NCI-H345 treated with DMSO at 0.1 percent for 48 hours (cell line): Measurements from ENCODE around the gene RNF111.

Source experiments
- DNase-seq: peaks from one replicate; lab custom pipeline; 2025; ENCODE audit not compliant: unreplicated experiment; lab: John Stamatoyannopoulos, UW

Gene RNF111

GRCh38 chr15:58987491-58988005 is at the start of gene RNF111:
TSS of gene RNF111 (plus strand) at chr15:58987663. CDS start at chr15:59030823, 43,160 bp downstream.
- DNase-seq, result peak; percentile 89

- no peak for DNase-seq
These were observed 40.3 kb upstream of the RNF111 start for GRCh38 chr15:58947179-58947578.

- DNase-seq, result no peak
These were observed 36.0 kb upstream of the RNF111 start for GRCh38 chr15:58951388-58952007.

DNA sequence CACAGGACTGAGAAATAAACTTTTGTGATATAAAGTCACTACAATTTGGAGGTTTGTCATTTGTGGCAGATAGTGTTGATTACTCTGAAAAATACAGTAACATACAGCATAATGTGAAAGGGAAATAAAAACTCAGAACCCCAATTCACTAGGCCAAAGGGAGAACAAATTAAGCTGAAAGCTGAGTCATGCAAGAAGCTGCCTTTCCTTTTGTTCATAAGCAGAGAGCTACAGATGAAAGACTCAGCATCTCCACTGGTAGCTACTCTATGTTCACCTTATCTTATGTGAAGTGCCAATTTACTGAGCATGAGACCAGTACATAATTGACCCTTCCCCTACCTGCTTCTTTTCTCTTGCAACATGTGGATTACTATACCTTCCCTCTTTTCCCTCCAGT is 34.7 kb upstream of the RNF111 start:
- no peak for DNase-seq

GRCh38 chr15:58957101-58957973 is 30.1 kb upstream of the RNF111 start:
- peak; percentile 29 for DNase-seq

DNA sequence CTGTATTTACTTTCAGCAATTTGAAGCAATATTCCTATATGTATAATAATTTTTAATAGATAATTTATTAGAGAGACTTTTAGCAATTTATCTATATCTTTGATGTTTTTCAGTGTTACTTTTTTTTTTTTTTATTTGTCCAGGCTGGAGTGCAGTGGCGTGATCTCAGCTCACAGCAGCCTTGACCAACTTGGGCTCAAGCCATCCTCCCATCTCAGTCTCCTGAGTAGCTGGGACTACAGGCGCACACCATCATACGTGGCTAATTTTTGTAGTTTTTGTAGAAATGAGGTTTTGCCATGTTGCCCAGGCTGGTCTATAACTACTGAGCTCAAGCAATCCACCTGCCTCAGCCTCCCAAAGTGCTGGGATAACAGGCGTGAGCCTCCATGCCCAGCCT is 28.7 kb upstream of the RNF111 start:
- DNase-seq, result no peak

- DNase-seq, result no peak
These were observed 25.3 kb upstream of the RNF111 start for GRCh38 chr15:58962136-58962535.

DNA sequence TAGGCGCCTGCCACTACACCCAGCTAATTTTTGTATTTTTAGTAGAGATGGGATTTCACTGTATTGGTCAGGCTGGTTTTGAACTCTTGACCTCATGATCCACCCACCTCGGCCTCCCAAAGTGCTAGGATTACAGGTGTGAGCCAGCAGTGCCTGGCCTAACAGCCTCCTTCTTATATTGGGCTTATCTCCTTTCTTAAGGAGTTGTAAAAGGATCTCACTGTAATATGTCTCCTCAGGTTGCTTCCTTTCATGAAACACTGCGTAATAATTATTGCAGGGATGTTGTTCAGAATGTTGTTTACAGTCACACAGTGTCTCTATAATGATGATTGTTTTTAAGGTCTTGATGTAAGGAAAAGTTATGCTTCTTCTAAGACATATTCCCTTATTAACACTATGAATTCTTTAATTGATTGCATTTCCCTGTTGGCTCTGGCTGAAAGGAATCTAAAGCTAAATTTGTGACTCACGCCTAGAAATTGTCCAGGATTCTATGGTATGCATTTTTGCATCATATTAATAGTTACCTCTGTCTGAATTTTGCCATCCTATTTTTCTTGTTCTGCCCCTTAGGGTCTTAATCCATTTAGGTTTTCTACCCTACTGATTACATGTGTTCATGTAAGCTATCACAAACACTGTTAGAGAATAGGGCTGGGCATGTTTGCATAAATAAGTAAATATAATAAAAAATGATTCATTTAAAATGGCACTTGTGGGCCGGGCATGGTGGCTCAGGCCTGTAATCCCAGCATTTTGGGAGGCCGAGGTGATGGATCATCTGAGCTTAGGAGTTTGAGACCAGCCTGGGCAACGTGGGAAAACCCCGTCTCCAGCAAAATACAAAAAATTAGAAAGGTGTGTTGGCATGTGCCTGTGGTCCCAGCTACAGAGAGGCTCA is 24.5 kb upstream of the RNF111 start:
- no peak for DNase-seq

- DNase-seq, result no peak
These were observed 20.8 kb upstream of the RNF111 start for GRCh38 chr15:58966698-58967097.

GRCh38 chr15:58967479-58967878 is 20.0 kb upstream of the RNF111 start:
- no peak for DNase-seq

- DNase-seq, result no peak
These were observed 9.6 kb upstream of the RNF111 start for GRCh38 chr15:58977887-58978286.

GRCh38 chr15:58980351-58980939 is 7.0 kb upstream of the RNF111 start:
- DNase-seq, result no peak

DNA sequence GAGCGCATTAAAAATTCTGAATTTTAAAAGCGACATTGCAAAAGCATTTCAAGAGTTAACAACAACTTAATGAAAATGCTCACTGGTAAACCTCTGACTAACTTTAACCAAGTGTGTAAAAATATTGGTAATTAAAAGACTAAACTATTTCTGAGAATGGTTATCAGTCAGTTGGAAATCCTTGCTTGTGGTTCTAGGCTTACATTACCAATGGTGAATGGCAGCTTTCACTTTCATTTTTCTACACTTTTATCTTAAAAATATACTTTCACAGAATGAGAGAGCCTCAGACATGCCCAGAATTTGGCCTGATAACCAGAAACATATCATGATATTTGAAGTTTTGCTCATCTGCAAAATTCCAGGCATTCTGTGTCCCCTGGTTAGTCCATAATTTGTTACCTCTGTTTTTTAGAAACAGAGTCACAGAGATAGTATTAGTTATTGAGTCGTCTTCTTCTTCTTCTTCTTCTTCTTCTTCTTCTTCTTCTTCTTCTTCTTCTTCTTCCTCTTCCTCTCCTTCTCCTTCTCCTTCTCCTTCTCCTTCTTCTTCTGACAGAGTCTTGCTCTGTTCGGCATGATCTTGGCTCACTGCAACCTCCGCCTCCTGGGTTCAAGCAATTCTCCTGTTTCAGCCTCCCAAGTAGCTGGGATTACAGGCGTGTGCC is 5.5 kb upstream of the RNF111 start:
- DNase-seq, result no peak

DNA sequence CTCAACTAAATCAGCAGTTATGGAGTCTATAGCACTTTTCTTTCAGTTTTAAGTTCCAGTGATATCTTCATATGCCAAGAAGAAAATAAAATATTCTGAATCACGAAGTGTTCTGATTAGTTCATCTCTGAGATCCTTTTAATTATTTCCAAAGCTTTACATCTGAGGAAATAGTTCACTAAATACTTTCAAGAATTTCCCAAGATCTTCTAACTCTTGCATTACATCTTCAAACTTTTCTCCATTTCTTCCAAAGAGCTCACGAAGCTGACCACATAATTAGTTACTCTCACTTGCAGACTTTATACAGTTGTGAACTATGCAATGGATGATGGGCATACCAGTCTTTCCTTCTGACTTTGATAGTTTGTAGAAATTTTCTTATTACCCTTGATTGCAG is 4.2 kb upstream of the RNF111 start:
- no peak for DNase-seq

- no peak for DNase-seq
These were observed 2.0 kb upstream of the RNF111 start for GRCh38 chr15:58985443-58985842.

DNA sequence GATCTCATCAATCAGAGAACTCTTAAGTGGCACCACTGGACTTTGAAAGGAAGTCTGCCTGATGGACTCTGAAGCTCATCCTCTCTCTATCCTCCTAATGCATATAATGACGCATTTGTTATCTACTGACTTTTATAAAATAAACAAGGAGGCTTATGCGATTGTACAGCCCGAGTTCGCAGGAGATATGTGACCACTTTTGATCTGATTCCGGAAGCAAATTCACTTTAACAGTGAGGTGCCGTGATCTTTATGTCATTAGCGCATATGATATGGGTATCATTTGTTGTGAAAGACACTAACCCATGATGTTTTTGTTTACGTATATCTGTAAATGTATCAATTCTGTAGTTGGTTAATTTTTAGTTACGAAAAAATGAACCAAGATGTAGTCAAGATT is 427 bp upstream of the RNF111 start:
- no peak for DNase-seq

GRCh38 chr15:58988006-58988785 is 733 bp downstream of the RNF111 start:
- DNase-seq, result no peak

DNA sequence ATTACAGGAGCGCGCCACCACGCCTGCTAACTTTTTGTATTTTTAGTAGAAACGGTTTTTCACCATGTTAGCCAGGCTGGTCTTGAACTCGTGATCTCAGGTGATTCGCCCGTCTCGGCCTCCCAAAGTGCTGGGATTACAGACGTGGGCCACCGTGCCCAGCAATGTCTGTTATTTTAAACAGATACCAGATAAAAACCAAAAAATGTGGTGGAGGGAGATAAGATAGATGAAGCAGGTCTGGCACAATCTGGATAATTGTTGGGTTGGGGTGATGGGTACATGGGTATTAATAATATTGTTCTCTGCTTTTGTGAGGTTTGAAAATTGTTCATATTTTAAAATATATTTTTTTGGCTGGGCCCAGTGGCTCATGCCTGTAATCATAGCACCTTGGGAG is 4.7 kb downstream of the RNF111 start:
- no peak for DNase-seq

GRCh38 chr15:58994906-58995453 is 7.5 kb downstream of the RNF111 start:
- no peak for DNase-seq
